Ovary (tissue), 9 donors: ENCODE data around the gene ENG. TPM values are rescaled to one million over a fixed set of nuclear protein-coding genes. Genes with fewer than 3 reads are reported as not detected.

Source experiments
- DNase-seq, 5 donors: peaks; one replicate each; pipeline ENCODE4 v3.0.0-alpha.2; 2019 to 2020
- H3K27ac ChIP-seq, 2 donors: fragments of 200-600 bp; one replicate each; pipeline versions ENCODE4 v1.5.1 to v1.8.0; 2019 to 2022
- H3K27me3 ChIP-seq: fragments of 200-600 bp; one replicate; pipeline ENCODE4 v1.8.0; 2022
- H3K36me3 ChIP-seq: fragments of 200-600 bp; sonication (generic); one replicate; pipeline ENCODE4 v1.5.1; 2019
- H3K4me1 ChIP-seq: one replicate; pipeline ENCODE4 v1.8.1; 2013; ENCODE audit warnings: mild to moderate bottlenecking, moderate library complexity; ENCODE audit not compliant: insufficient read depth
- H3K4me3 ChIP-seq: fragments of 200-600 bp; sonication (generic); one replicate; pipeline ENCODE4 v1.5.1; 2017
- H3K9me3 ChIP-seq, 2 donors: fragments of 200-600 bp in 1 of 2; sonication (generic) in 1 of 2; one replicate each; pipeline versions ENCODE4 v1.5.1 to v1.8.1; 2013 to 2019; ENCODE audit warnings: mild to moderate bottlenecking in 1 of 2, moderate library complexity in 1 of 2
- CTCF ChIP-seq, 3 donors: fragments of 450-650 bp in 2 of 3; fragments of 200-600 bp in 1 of 3; IDR thresholded peaks; one replicate each; pipeline versions ENCODE4 v1.5.1 to v1.8.0; 2016 to 2022; ENCODE audit warnings: antibody characterized with exemption in 3 of 3, mild to moderate bottlenecking in 1 of 3
- EP300 ChIP-seq: sonication (generic); formaldehyde crosslinking; IDR thresholded peaks from one replicate; pipeline ENCODE4 v1.6.1; 2017; ENCODE audit warnings: antibody characterized with exemption
- POLR2A ChIP-seq: fragments of 450-650 bp; IDR thresholded peaks from one replicate; pipeline ENCODE4 v1.6.1; 2017; ENCODE audit warnings: antibody characterized with exemption, mild to moderate bottlenecking, moderate library complexity
- WGBS, 3 donors: extraction: QIAGEN DNeasy Blood & Tissue Kit in 1 of 3; methylation state at CpG; one replicate each; pipeline versions ENCODE4 v1.1.5 to v1.1.7; 2013 to 2017; 5-methylcytosine and 5-hydroxymethylcytosine counted together
- intact Hi-C, 4 donors: fragments of 100-400 bp; cut with DNase I; formaldehyde crosslinking; loops; one replicate each; pipeline versions ENCODE4 v1.11.0 to v1.15.1; 2022 to 2023
- polyA plus RNA-seq, 2 donors: library from polyadenylated mRNA; stranded (reverse); fragments of 200-250 nt in 1 of 2; fragments of 350-450 nt in 1 of 2; fragmentation: Illumina TruSeq in 1 of 2; extraction: RNeasy Lipid Tissue Mini Kit (QIAGEN cat#74804) in 1 of 2; gene quantifications; one replicate each; pipeline ENCODE4 v1.2.3, GENCODE V29; 2013 to 2014
- total RNA-seq, 7 donors: library from RNA; depleted of rRNA in 2 of 7; stranded (reverse); fragments of >200 nt in 2 of 7; fragmentation: NEBNext Ultra II Directional in 3 of 7; extraction: Animal tissue kit (Norgen Biotek cat#: 25700) in 3 of 7; gene quantifications; one replicate each; pipeline versions ENCODE4 v1.1.0 to v1.2.4, GENCODE V29; 2016 to 2023
- donor health status: DM: no; HTN: no; CAD: no; lungs with moderate emphysema.
- donor health status: DM: no; HTN: no; CAD: no.
- donor health status: Bipolar disorder and iron deficiency.
- donor health status: DM: yes; HTN: yes; CAD: no.
- donor health status: DM: no; HTN: no; CAD: no.
- donor health status: DM: yes; HTN: yes; CAD: no.

The ENG gene
- total and polyA plus RNA-seq, 9 donors, result 54.7 to 298 (median 191) TPM

- WGBS, 3 donors, result 90 to 96% (median 93%) methylated on average over 10 of the region's 10 CpGs
- H3K4me3 ChIP-seq, result no peak overlapping the region
- no peaks in the 10 kb centered on the region for H3K9me3 ChIP-seq
- H3K4me1 ChIP-seq, result peaks cover 7% of the 10 kb centered on the region
- no peak overlapping the region for H3K27ac ChIP-seq
- no peak for DNase-seq
- H3K27me3 ChIP-seq, result no peaks in the 10 kb centered on the region
- no peak for TF ChIP-seq CTCF (IDR thresholded peaks at IDR 0.05)
- no peak for TF ChIP-seq POLR2A
- no peak for TF ChIP-seq EP300
- intact Hi-C loops, result no loop called here
- H3K36me3 ChIP-seq, result no peaks in the 10 kb centered on the region
Measured at GRCh38 chr9:127773981-127774380, 80.5 kb downstream of the ENG start.

GRCh38 chr9:127773272-127773671, 81.2 kb downstream of the ENG start:
- Histone ChIP-seq H3K27ac (no peak overlapping the region), H3K4me3 (no peak overlapping the region), H3K27me3 (no peaks in the 10 kb centered on the region), H3K4me1 (peaks cover 7% of the 10 kb centered on the region), H3K9me3 (no peaks in the 10 kb centered on the region), H3K36me3 (no peaks in the 10 kb centered on the region)
- 92 to 95% (median 92%) methylated on average over 3 of the region's 3 CpGs for WGBS, 3 donors
- intact Hi-C loops, result no loop called here
- TF ChIP-seq CTCF (IDR thresholded peaks at IDR 0.05), result no peak
- no peak for DNase-seq

- Histone ChIP-seq H3K4me3 (no peak overlapping the region), H3K27me3 (no peaks in the 10 kb centered on the region), H3K4me1 (peaks cover 7% of the 10 kb centered on the region), H3K36me3 (no peaks in the 10 kb centered on the region), H3K27ac (no peak overlapping the region), H3K9me3 (no peaks in the 10 kb centered on the region)
- TF ChIP-seq CTCF (IDR thresholded peaks at IDR 0.05) (no peak), POLR2A (no peak), EP300 (no peak)
- 93 to 94% (median 93%) methylated on average over 5 of the region's 5 CpGs for WGBS, 3 donors
- DNase-seq, result no peak
- intact Hi-C loops, result no loop called here
Measured at GRCh38 chr9:127772603-127773002, 81.9 kb downstream of the ENG start.

DNA sequence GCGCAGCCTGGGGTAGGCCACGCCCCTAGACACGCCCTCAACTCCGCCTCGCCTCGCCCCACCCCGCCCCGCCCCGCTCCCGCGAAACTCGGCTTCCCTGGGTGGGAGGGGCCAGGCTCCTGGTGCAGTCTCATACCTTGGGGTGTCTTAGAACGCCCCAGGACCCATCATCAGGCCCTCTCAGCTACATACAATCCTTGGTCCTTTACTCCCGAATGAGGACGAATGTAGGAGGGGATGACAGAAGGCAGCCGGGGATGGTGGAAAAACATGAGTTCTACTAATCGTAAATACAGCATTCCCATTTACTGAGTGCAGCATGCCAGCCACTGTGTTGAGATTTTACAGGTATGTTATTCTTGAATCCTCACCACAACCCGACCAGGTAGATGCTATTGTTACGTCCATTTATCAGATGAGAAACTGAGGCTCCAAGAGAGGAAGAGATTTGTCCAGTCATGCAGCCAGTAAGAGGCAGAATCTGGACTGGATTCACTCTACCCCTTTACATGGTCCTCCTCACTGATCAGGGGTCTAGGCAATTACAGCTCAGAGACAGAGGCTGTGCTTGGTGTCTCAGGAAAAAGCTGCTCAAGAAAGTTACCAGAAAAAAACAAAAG, 82.8 kb downstream of the ENG start:
- H3K4me3 ChIP-seq, result peak overlapping the region; percentile 50
- no peak for DNase-seq
- peaks cover 7% of the 10 kb centered on the region for H3K4me1 ChIP-seq
- TF ChIP-seq CTCF (IDR thresholded peaks at IDR 0.05) (no peak), POLR2A (no peak), EP300 (no peak)
- H3K27ac ChIP-seq, result peak overlapping the region in 1 of 2 donors; percentile 26
- H3K36me3 ChIP-seq, result no peaks in the 10 kb centered on the region
- intact Hi-C loops, result no loop called here
- WGBS, 3 donors, result 2 to 5% (median 2%) methylated on average over 17 to 19 of the region's 19 CpGs
- H3K27me3 ChIP-seq, result no peaks in the 10 kb centered on the region
- no peaks in the 10 kb centered on the region for H3K9me3 ChIP-seq
